ENCODE measurements around the gene NEDD4. TPM values are rescaled to one million over a fixed set of nuclear protein-coding genes. Genes with fewer than 3 reads are reported as not detected.

Gene NEDD4
- total RNA-seq, 2 donors from 2014 or later, result 7.2 to 10.0 TPM

- H3K27ac ChIP-seq, result no peak overlapping the region
- TF ChIP-seq CTCF (IDR thresholded peaks at IDR 0.05), result no peak
Measured at GRCh38 chr15:55863911-55864310, 129.5 kb downstream of the NEDD4 start.

GRCh38 chr15:55861115-55861514, 132.3 kb downstream of the NEDD4 start:
- H3K27ac ChIP-seq, result no peak overlapping the region
- TF ChIP-seq CTCF (IDR thresholded peaks at IDR 0.05), result no peak
- peaks cover 8% of the 10 kb centered on the region for H3K36me3 ChIP-seq
- DNase-seq (ENCODE audit: low spot score), result no peak
- no peaks in the 10 kb centered on the region for H3K9me3 ChIP-seq
- no peaks in the 10 kb centered on the region for H3K27me3 ChIP-seq
- H3K4me3 ChIP-seq, result no peak overlapping the region
- no peaks in the 10 kb centered on the region for H3K4me1 ChIP-seq

More at GRCh38 chr15:55863911-55864310, 129.5 kb downstream of the NEDD4 start:
- no peaks in the 10 kb centered on the region for H3K27me3 ChIP-seq
- H3K4me1 ChIP-seq, result no peaks in the 10 kb centered on the region
- H3K4me3 ChIP-seq, result no peak overlapping the region
- no peak for DNase-seq (ENCODE audit: low spot score)
- peaks cover 8% of the 10 kb centered on the region for H3K36me3 ChIP-seq
- H3K9me3 ChIP-seq, result no peaks in the 10 kb centered on the region

GRCh38 chr15:55860468-55860867, 132.9 kb downstream of the NEDD4 start:
- Histone ChIP-seq H3K36me3 (peaks cover 11% of the 10 kb centered on the region), H3K4me1 (no peaks in the 10 kb centered on the region), H3K9me3 (no peaks in the 10 kb centered on the region), H3K27me3 (no peaks in the 10 kb centered on the region), H3K27ac (no peak overlapping the region), H3K4me3 (no peak overlapping the region)
- no peak for DNase-seq (ENCODE audit: low spot score)
- TF ChIP-seq CTCF (IDR thresholded peaks at IDR 0.05), result no peak

GRCh38 chr15:55859681-55860080, 133.7 kb downstream of the NEDD4 start:
- no peaks in the 10 kb centered on the region for H3K9me3 ChIP-seq
- no peak for DNase-seq (ENCODE audit: low spot score)
- TF ChIP-seq CTCF (IDR thresholded peaks at IDR 0.05), result no peak
- peaks cover 17% of the 10 kb centered on the region for H3K36me3 ChIP-seq
- no peak overlapping the region for H3K27ac ChIP-seq
- H3K4me3 ChIP-seq, result no peak overlapping the region
- no peaks in the 10 kb centered on the region for H3K4me1 ChIP-seq
- H3K27me3 ChIP-seq, result no peaks in the 10 kb centered on the region

GRCh38 chr15:55858661-55859060, 134.8 kb downstream of the NEDD4 start:
- no peaks in the 10 kb centered on the region for H3K27me3 ChIP-seq
- no peak overlapping the region for H3K27ac ChIP-seq
- no peak for TF ChIP-seq CTCF (IDR thresholded peaks at IDR 0.05)
- peaks cover 17% of the 10 kb centered on the region for H3K36me3 ChIP-seq
- no peaks in the 10 kb centered on the region for H3K9me3 ChIP-seq
- no peak for DNase-seq (ENCODE audit: low spot score)
- no peak overlapping the region for H3K4me3 ChIP-seq
- H3K4me1 ChIP-seq, result no peaks in the 10 kb centered on the region

GRCh38 chr15:55856506-55857164, 136.8 kb downstream of the NEDD4 start:
- no peaks in the 10 kb centered on the region for H3K9me3 ChIP-seq
- H3K27ac ChIP-seq, result no peak overlapping the region
- no peaks in the 10 kb centered on the region for H3K27me3 ChIP-seq
- no peak overlapping the region for H3K4me3 ChIP-seq
- no peak for DNase-seq (ENCODE audit: low spot score)
- TF ChIP-seq CTCF (IDR thresholded peaks at IDR 0.05), result no peak
- H3K4me1 ChIP-seq, result no peaks in the 10 kb centered on the region
- peaks cover 17% of the 10 kb centered on the region for H3K36me3 ChIP-seq
